Measurements from ENCODE around the gene RNU5D-1. TPM values are rescaled to one million over a fixed set of nuclear protein-coding genes. Genes with fewer than 3 reads are reported as not detected.

Gene RNU5D-1
- total RNA-seq, 1 donor from 2014 or later: not detected

DNA sequence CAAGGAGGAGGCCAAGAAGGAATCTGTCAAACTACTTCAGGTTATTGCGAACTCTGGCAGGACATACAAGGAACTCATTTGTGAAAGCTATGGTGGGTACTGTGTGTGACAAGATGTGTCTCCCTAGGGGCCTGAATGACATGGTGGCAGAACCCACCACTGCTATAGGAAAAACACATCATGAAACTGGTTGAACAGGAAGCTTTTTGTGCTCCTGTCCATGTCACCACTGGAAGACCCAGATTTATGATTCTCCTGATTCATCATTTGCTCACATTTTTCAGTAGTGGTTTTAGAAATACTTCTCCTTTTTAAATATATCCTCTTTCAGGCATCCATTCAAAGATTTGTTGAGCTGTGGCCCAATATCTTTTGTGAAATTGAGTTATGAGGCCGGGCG is 32.8 kb downstream of the RNU5D-1 start:
- TF ChIP-seq, protein P1, sequence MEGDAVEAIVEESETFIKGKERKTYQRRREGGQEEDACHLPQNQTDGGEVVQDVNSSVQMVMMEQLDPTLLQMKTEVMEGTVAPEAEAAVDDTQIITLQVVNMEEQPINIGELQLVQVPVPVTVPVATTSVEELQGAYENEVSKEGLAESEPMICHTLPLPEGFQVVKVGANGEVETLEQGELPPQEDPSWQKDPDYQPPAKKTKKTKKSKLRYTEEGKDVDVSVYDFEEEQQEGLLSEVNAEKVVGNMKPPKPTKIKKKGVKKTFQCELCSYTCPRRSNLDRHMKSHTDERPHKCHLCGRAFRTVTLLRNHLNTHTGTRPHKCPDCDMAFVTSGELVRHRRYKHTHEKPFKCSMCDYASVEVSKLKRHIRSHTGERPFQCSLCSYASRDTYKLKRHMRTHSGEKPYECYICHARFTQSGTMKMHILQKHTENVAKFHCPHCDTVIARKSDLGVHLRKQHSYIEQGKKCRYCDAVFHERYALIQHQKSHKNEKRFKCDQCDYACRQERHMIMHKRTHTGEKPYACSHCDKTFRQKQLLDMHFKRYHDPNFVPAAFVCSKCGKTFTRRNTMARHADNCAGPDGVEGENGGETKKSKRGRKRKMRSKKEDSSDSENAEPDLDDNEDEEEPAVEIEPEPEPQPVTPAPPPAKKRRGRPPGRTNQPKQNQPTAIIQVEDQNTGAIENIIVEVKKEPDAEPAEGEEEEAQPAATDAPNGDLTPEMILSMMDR (IDR thresholded peaks at IDR 0.05; ENCODE audit: unreplicated experiment): no peak
- no peak overlapping the region for H3K27ac Mint-ChIP-seq
- peaks cover 6% of the 10 kb centered on the region for H3K27me3 Mint-ChIP-seq
- peaks cover 7% of the 10 kb centered on the region for H3K4me1 Mint-ChIP-seq (ENCODE audit: low read depth)
- no peaks in the 10 kb centered on the region for H3K36me3 Mint-ChIP-seq (ENCODE audit: insufficient read depth)
- H3K9me3 Mint-ChIP-seq (ENCODE audit: low read depth): no peaks in the 10 kb centered on the region
- no peak overlapping the region for H3K4me3 Mint-ChIP-seq (ENCODE audit: low read depth)
- no peak for DNase-seq (ENCODE audit: low spot score, unreplicated experiment)

DNA sequence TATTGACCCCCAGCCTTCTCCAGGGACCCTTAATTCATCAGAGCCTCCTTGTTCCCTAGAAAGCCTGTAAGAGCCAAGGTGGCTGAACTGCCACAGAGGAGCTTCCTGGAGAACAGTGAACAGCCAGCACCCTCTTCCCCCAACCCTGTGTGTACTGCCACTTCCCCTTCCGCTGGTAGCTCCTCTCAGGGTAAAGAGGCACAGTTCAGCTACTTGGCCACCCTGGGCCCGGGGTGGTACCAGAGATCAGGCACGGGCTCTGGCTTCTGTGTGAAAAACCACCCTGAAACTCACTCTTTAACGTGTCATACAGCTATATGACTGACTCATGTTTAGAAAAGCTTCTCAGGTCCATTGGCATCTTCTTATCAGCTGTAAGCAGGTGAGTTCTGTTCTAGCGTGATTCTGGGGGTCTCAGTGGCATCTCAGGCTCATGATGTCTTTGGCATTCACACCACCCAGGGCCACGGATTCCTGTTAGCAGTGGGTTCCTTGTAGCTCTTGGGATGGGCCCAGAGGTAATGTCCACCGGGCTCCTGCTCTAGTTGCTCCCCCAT is 34.1 kb downstream of the RNU5D-1 start:
- Mint-ChIP-seq H3K4me3 (ENCODE audit: low read depth) (no peak overlapping the region), H3K9me3 (ENCODE audit: low read depth) (no peaks in the 10 kb centered on the region), H3K27ac (no peak overlapping the region), H3K27me3 (peaks cover 3% of the 10 kb centered on the region), H3K36me3 (ENCODE audit: insufficient read depth) (no peaks in the 10 kb centered on the region), H3K4me1 (ENCODE audit: low read depth) (peaks cover 7% of the 10 kb centered on the region)
- TF ChIP-seq, protein P1 (IDR thresholded peaks at IDR 0.05; ENCODE audit: unreplicated experiment): no peak
- no peak for DNase-seq (ENCODE audit: low spot score, unreplicated experiment)

DNA sequence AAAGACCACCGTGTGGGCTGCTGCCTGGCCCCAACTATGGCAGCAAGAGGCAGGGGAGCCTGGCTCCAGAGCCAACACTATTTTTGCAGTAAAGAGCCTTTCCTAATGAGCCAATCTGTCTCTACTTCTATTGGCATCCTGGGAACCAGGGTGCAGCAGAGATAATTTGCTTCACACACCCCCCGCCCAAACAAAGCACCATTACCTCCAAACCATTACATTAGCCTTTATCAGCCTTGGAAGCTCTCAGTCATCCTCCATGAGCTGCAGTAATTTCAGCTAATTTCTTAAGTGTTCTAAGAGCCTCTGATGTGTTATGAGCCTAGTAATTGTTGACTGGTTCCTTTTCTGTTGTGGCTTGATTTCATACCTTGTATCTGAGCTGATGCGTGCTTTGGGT is 34.9 kb downstream of the RNU5D-1 start:
- Mint-ChIP-seq H3K27ac (no peak overlapping the region), H3K4me1 (ENCODE audit: low read depth) (peaks cover 4% of the 10 kb centered on the region), H3K9me3 (ENCODE audit: low read depth) (no peaks in the 10 kb centered on the region), H3K27me3 (peaks cover 1% of the 10 kb centered on the region), H3K4me3 (ENCODE audit: low read depth) (no peak overlapping the region), H3K36me3 (ENCODE audit: insufficient read depth) (peaks cover 5% of the 10 kb centered on the region)
- TF ChIP-seq, protein P1 (IDR thresholded peaks at IDR 0.05; ENCODE audit: unreplicated experiment): no peak
- no peak for DNase-seq (ENCODE audit: low spot score, unreplicated experiment)

DNA sequence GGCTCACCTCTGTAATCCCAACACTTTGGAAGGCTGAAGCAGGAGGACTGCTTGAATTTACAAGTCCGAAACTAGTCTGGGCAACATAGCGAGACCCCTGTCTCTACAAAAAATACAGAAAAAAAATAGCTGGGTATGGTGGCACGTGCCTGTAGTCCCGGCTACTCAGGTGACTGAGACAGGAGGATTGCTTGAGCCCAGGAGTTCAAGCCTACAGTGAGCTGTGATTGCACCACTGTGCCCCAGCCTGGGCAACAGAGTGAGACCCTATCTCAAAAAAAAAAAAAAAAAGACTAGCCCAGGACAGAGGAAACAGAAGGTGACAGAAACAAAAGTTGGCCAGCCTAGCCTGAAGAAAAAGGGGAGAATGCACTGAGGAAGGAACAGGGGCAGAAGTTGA is 35.3 kb downstream of the RNU5D-1 start:
- Mint-ChIP-seq H3K27me3 (no peaks in the 10 kb centered on the region), H3K9me3 (ENCODE audit: low read depth) (no peaks in the 10 kb centered on the region), H3K4me1 (ENCODE audit: low read depth) (no peaks in the 10 kb centered on the region), H3K36me3 (ENCODE audit: insufficient read depth) (peaks cover 5% of the 10 kb centered on the region), H3K4me3 (ENCODE audit: low read depth) (no peak overlapping the region), H3K27ac (no peak overlapping the region)
- DNase-seq (ENCODE audit: low spot score, unreplicated experiment): no peak
- TF ChIP-seq, protein P1 (IDR thresholded peaks at IDR 0.05; ENCODE audit: unreplicated experiment): no peak

DNA sequence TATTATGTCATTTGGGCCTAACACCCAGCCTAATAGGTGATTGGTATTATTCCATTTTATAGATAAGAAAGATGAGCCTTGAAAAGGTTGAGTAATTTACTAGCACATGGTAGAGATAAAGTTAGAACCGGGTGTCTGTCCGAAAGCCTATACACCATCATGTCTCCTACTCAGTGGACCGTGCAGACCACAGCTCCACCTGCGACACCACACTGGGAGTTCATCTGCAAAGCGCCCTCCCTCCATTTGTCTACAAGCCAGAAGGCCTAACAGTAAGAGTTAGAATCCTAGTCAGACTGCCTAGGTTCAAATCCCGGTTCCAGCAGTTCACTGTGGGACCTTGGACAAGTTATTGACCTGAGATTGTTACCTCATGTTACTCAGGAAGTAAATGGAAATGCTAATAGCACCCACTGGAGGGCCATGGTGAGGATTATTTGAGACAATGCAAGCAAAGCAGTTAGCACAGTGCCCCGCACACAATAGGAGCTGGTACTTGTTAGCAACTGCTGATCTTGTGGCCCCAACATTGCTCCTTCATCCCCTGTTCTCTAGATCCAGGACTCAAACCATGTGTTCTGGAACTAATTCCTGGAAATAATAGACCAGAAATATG is 36.0 kb downstream of the RNU5D-1 start:
- no peaks in the 10 kb centered on the region for H3K4me1 Mint-ChIP-seq (ENCODE audit: low read depth)
- no peak for DNase-seq (ENCODE audit: low spot score, unreplicated experiment)
- TF ChIP-seq, protein P1 (IDR thresholded peaks at IDR 0.05; ENCODE audit: unreplicated experiment): no peak
- H3K4me3 Mint-ChIP-seq (ENCODE audit: low read depth): no peak overlapping the region
- H3K27me3 Mint-ChIP-seq: no peaks in the 10 kb centered on the region
- H3K27ac Mint-ChIP-seq: no peak overlapping the region
- H3K36me3 Mint-ChIP-seq (ENCODE audit: insufficient read depth): peaks cover 5% of the 10 kb centered on the region
- no peaks in the 10 kb centered on the region for H3K9me3 Mint-ChIP-seq (ENCODE audit: low read depth)
